Epithelial cell of esophagus (primary cell): ENCODE measurements around the gene KRT85.

Experiments
- DNase-seq: peaks from one replicate; pipeline ENCODE4 v3.0.0; 2010; ENCODE audit warnings: low read depth
- H3K4me3 ChIP-seq: 2 replicates; pipeline ENCODE4 v1.5.1; 2011; ENCODE audit warnings: mild to moderate bottlenecking, low read length, control low read depth
- TF ChIP-seq, protein P1 (sequence below): IDR thresholded peaks from 2 replicates; pipeline ENCODE4 v1.5.1; 2011; ENCODE audit warnings: low read depth, mild to moderate bottlenecking, low read length, control low read depth, inconsistent platforms; ENCODE audit not compliant: insufficient read depth; ENCODE audit errors: missing control alignments

The KRT85 gene

DNA sequence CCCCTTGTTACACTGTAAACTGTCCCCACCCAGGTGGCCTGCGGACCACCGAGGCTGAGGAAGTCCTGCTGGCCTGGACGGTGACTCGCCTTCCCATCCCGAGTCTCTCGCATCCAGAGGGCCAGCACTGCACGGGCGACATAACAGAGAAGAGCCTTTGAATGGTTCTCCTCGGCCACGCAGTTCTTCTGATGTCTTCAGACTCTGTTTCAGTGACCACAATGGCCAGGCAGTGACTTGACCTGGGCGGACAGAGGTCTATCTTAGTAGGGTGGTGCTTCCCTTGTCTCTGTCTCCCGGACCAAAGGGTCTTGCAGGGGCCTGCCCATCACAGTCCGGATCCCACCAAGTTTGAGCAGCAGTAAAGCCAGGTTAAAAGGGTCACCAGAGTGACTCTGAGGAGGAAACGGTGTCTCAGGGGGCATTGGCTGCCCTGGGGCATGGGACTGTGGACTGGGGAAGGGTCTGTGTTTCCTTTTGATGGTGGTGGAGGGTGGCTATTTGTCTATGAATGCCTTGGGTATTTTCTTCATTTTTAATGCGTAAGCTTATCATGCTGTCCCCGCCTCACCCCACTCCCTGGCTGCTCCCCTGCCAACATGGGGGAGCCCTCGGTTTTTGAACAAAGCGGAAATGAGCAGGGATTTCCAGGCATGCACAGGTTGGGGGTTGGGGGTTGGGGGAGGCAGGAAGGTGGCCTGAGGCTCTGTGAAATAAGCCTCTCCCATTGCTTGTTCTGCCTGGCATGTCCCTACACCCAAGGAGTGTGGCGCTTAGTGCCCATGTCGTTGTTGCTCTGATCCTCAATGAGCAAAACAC, 10.3 kb downstream of the KRT85 start:
- DNase-seq, result no peak
- H3K4me3 ChIP-seq, result no peak overlapping the region
- TF ChIP-seq, protein P1, sequence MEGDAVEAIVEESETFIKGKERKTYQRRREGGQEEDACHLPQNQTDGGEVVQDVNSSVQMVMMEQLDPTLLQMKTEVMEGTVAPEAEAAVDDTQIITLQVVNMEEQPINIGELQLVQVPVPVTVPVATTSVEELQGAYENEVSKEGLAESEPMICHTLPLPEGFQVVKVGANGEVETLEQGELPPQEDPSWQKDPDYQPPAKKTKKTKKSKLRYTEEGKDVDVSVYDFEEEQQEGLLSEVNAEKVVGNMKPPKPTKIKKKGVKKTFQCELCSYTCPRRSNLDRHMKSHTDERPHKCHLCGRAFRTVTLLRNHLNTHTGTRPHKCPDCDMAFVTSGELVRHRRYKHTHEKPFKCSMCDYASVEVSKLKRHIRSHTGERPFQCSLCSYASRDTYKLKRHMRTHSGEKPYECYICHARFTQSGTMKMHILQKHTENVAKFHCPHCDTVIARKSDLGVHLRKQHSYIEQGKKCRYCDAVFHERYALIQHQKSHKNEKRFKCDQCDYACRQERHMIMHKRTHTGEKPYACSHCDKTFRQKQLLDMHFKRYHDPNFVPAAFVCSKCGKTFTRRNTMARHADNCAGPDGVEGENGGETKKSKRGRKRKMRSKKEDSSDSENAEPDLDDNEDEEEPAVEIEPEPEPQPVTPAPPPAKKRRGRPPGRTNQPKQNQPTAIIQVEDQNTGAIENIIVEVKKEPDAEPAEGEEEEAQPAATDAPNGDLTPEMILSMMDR, result no peak

DNA sequence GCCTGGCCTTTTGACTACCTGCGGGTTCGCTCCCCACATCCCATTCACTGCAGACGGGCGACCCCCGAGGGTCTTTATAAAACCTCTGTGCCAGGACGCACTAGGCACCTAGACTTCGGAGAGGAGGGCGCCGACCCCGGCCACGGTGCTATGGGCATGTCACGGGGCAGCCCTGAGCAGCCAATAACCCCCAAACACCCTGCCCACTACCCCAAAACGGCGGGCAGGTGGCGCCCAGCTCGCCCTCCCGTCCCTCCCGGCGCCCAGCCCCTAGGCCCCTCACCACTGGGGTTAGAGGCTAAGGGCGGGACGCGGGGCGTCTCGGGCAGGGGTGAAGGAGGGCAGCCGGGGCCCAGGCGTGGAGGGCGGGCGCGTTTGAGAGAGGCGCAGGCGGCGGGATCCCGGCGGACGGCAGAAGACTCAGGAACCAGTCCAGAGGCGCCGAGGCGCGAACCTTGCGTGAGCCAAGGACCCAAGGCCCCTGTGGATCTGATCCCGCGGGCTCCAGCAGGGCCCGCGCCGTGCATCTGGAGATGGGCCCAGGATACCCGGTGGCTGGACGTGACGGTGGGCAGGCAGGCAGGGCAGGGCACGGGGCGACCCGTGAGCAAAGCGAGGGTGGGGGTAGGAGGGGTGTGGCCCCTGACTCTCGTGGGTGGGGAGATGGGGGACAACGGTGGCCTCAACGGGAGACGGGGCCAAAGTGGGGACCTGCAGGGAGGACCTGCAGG, 11.1 kb downstream of the KRT85 start:
- TF ChIP-seq, protein P1, result no peak
- H3K4me3 ChIP-seq, result no peak overlapping the region
- no peak for DNase-seq

DNA sequence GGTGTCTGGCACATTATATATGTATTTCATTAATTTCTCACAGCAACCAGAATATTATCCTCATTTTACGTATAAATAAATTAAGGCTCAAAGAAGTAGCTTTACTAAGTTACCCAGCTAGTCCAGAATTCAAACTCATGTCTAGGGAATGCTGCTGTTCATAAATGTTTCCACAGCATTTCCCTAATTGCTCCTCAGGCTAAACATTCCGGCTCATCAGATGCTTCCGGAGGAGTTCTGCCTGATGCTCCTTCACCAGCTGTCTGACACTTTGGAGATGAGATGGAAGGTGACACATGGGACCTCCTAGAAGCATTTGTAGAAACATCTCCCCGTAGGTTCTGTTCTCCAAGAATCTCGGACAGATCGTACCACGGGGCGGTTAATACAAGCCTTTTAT, 12.1 kb downstream of the KRT85 start:
- DNase-seq, result no peak
- TF ChIP-seq, protein P1, result no peak
- H3K4me3 ChIP-seq, result no peak overlapping the region

DNA sequence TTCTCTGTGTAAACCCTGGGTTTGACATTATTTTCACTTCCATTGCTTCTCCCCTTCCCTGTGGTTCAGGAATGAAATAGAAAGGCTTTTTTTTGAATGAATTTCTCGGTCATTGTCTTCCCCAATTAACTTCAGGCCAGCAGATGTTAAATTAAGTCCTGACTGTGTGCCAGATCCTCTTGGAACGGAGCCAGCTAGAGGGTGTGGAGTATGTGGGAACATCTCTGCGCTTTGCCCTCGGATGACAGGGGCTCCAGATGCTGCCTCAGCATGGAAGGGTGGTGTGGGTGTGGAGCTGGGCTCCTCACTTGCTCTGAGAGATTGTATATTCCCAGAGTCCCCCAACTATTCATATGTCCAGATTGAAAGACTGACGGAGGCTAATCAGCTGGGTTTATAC, 13.1 kb downstream of the KRT85 start:
- DNase-seq, result no peak
- TF ChIP-seq, protein P1, result no peak
- no peak overlapping the region for H3K4me3 ChIP-seq

DNA sequence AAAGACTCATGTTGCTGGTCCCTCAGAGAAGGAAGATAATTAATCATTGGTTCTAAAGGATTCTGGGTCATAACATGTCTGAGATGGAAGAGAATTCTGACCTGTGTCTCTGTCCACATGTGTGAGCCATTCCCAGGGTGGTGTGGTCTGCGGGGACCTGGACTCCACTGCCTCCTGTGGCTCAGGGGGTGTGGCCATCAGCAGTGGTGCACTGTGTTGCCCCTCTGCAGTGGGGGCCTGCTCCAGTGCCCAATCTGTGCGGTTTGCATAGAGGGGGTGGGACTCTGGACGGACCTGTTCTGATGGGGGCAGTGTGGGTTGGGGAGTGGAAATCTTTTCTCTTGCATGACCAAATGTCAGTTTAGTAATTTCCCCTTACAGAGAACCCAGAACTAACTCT, 13.5 kb downstream of the KRT85 start:
- H3K4me3 ChIP-seq, result no peak overlapping the region
- TF ChIP-seq, protein P1, result no peak
- DNase-seq, result no peak

DNA sequence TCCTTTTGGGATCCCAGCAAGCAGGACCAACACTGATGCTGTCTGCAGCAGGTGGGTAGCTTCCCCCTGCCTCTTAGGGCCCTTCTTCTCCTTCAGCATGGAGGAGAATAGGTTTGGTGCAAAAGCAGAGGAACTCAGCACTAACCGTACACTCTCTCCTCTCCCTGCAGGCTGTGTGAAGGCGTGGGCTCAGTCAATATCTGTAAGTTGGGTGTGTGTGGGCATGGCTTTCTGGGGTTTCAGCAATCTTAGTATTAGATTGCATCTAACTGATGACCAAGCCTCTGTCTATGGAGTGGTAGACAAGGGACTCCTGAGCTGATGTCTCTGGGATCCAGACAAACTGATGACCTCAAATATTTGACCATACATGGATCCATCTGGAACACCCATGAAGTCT, 14.3 kb downstream of the KRT85 start:
- no peak for DNase-seq
- TF ChIP-seq, protein P1, result no peak
- no peak overlapping the region for H3K4me3 ChIP-seq
